KMS-11 (cell line): ENCODE data around the gene TNFRSF14.

Experiments used
- H2AFZ ChIP-seq: fragments of 200-600 bp; sonication (generic); 2 replicates; pipeline ENCODE4 v1.6.1; 2016; ENCODE audit warnings: antibody characterized with exemption, mixed run types, low read depth
- H3K27ac ChIP-seq: fragments of 200-600 bp; sonication (generic); 2 replicates; pipeline ENCODE4 v1.6.1; 2016; ENCODE audit warnings: mild to moderate bottlenecking, mixed run types
- H3K27me3 ChIP-seq: fragments of 200-600 bp; sonication (generic); 2 replicates; pipeline ENCODE4 v1.6.1; 2017; ENCODE audit warnings: mild to moderate bottlenecking, low read depth, mixed run types, moderate library complexity; ENCODE audit not compliant: insufficient read depth
- H3K36me3 ChIP-seq: fragments of 200-600 bp; sonication (generic); 2 replicates; pipeline ENCODE4 v1.6.1; 2017; ENCODE audit warnings: mild to moderate bottlenecking, mixed run types; ENCODE audit not compliant: insufficient read depth
- H3K4me1 ChIP-seq: fragments of 200-600 bp; sonication (generic); 2 replicates; pipeline ENCODE4 v1.6.1; 2016; ENCODE audit warnings: mild to moderate bottlenecking, low read depth, mixed run types; ENCODE audit not compliant: poor library complexity, severe bottlenecking
- H3K4me2 ChIP-seq: fragments of 200-600 bp; sonication (generic); 2 replicates; pipeline ENCODE4 v1.7.0; 2016; ENCODE audit warnings: mild to moderate bottlenecking, mixed run types
- H3K4me3 ChIP-seq: fragments of 200-600 bp; sonication (generic); IDR thresholded peaks from 2 replicates; pipeline ENCODE4 v1.6.1; 2017; ENCODE audit warnings: low read depth, low read length, mixed read lengths; ENCODE audit not compliant: insufficient read depth
- H3K79me2 ChIP-seq: fragments of 200-600 bp; sonication (generic); 2 replicates; pipeline ENCODE4 v1.6.1; 2016; ENCODE audit warnings: low read depth, mixed run types; ENCODE audit not compliant: insufficient read depth
- H3K9ac ChIP-seq: fragments of 200-600 bp; sonication (generic); 2 replicates; pipeline ENCODE4 v1.6.1; 2016; ENCODE audit warnings: mild to moderate bottlenecking, mixed run types
- H4K20me1 ChIP-seq: fragments of 200-600 bp; sonication (generic); 2 replicates; pipeline ENCODE4 v1.6.1; 2016; ENCODE audit warnings: mild to moderate bottlenecking, mixed run types; ENCODE audit not compliant: insufficient read depth
- TF ChIP-seq, protein P1 (sequence below): fragments of 200-600 bp; sonication (generic); conservative IDR thresholded peaks from 2 replicates; pipeline ENCODE4 v1.6.1; 2017; ENCODE audit warnings: low read depth, mild to moderate bottlenecking, antibody characterized with exemption, low read length, moderate library complexity, mixed read lengths

TNFRSF14 gene

DNA sequence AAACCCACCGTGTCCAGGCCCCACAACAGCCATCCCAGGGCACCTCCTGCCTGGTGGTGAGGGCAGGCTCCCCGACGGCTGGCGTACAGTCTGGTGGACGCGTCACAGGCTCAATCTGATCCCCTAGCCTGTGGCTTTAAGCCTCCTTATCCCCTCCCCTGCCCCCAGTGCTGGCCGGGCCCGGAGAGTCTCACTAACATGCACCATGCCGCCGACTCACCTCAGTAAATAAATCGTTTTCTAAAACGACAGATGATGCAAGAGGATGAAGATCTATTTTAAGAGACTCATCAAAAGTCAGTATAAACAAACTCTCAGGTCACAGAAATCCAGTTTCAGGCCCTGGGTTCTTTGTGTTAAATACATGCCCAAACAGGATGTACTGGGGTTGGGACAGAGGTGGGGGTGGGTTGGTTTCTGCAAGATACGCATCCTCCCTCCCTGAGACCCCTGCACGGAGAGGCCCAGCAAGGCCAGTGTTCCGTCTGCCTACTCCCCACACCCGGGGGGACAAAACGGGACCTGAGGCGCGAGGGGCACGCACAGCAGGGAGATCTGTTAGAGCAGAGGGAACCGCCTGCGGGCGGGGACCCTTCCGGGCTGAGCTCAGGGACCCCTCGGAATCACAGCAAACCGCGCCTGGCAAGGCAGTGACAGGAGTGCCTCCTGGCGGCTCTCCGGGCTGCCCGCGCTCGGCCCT is 32.8 kb upstream of the TNFRSF14 start:
- peaks cover 10% of the 10 kb centered on the region; the same call in 1 of the 2 replicates for H3K36me3 ChIP-seq
- H3K4me1 ChIP-seq = peaks cover 22% of the 10 kb centered on the region
- no peak overlapping the region for H3K4me2 ChIP-seq
- H3K79me2 ChIP-seq = peaks cover 39% of the 10 kb centered on the region
- no peak overlapping the region for H3K27ac ChIP-seq
- H3K9ac ChIP-seq = no peak overlapping the region
- peaks cover 13% of the 10 kb centered on the region; the same call in 1 of the 2 replicates for H3K27me3 ChIP-seq
- TF ChIP-seq, protein P1, sequence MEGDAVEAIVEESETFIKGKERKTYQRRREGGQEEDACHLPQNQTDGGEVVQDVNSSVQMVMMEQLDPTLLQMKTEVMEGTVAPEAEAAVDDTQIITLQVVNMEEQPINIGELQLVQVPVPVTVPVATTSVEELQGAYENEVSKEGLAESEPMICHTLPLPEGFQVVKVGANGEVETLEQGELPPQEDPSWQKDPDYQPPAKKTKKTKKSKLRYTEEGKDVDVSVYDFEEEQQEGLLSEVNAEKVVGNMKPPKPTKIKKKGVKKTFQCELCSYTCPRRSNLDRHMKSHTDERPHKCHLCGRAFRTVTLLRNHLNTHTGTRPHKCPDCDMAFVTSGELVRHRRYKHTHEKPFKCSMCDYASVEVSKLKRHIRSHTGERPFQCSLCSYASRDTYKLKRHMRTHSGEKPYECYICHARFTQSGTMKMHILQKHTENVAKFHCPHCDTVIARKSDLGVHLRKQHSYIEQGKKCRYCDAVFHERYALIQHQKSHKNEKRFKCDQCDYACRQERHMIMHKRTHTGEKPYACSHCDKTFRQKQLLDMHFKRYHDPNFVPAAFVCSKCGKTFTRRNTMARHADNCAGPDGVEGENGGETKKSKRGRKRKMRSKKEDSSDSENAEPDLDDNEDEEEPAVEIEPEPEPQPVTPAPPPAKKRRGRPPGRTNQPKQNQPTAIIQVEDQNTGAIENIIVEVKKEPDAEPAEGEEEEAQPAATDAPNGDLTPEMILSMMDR = no peak
- no peaks in the 10 kb centered on the region for H4K20me1 ChIP-seq
- H2AFZ ChIP-seq = no peak overlapping the region
- H3K4me3 ChIP-seq = no peak overlapping the region

DNA sequence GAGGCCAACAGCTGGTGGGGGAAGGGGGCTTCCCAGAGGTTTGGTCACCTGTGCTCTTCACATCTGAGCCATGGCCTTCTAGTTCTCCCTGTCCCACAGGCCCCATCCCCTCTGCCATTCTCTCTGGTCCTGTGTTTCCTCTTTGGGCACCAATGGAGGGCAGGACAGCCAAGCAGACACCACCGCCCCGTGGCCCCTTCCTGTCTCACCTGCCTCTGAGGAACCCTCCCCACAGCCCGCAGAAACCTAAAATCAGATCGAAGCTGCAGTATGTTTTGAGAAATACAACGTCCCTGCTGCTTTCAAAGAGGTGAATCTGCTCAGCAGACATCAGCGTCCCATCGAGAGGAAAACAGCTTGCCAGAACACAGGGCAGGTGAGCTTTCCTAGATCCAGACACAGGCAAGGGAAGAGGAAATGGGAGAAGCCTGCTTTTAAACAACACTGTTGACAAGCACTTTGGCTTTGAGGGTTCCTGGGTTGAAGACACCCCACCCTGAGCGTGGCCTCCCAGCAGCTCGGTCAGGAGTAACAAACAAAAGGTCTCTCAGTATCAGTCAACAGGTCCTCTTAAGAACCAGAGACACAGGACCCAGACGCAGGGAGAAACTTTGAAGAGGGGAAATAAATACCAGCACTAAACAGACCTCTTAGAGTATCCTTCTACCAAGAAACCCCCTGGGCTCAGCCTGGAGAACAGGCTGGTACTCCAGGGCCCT is 32.1 kb upstream of the TNFRSF14 start:
- peaks cover 39% of the 10 kb centered on the region for H3K79me2 ChIP-seq
- peaks cover 6% of the 10 kb centered on the region; the same call in 1 of the 2 replicates for H3K36me3 ChIP-seq
- H2AFZ ChIP-seq = no peak overlapping the region
- no peak overlapping the region for H3K4me3 ChIP-seq
- H3K9ac ChIP-seq = no peak overlapping the region
- peaks cover 20% of the 10 kb centered on the region for H3K27me3 ChIP-seq
- H3K4me1 ChIP-seq = peaks cover 22% of the 10 kb centered on the region
- TF ChIP-seq, protein P1 = no peak
- no peaks in the 10 kb centered on the region for H4K20me1 ChIP-seq
- H3K27ac ChIP-seq = no peak overlapping the region
- H3K4me2 ChIP-seq = peak overlapping the region; percentile 98; the same call in 1 of the 2 replicates

DNA sequence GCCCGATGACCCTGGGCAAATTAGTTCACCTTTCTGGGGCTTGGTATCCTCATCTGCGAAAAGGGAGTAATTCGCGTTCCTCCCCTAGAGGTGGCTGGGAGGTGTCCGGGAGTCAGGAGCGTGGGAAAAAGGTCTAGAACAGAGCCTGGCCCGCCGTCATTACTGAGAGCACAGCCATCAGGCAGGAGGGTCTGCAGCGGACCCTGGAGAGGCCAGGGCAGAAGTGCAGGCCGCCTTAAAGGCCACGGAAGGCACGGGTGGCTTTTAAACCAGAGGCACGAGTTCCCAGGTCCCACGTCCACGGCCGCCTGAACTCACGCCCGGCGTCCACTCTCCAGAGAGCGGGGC is 30.6 kb upstream of the TNFRSF14 start:
- TF ChIP-seq, protein P1 = no peak
- peaks cover 22% of the 10 kb centered on the region for H3K4me1 ChIP-seq
- H3K4me3 ChIP-seq = peak overlapping the region; percentile 85
- H3K9ac ChIP-seq = peak overlapping the region; percentile 67; the same call in 1 of the 2 replicates
- H3K36me3 ChIP-seq = peaks cover 4% of the 10 kb centered on the region; the same call in 1 of the 2 replicates
- peak overlapping the region; percentile 25; the same call in 1 of the 2 replicates for H2AFZ ChIP-seq
- H3K27me3 ChIP-seq = peaks cover 30% of the 10 kb centered on the region
- H3K4me2 ChIP-seq = peak overlapping the region; percentile 98
- no peak overlapping the region for H3K27ac ChIP-seq
- H4K20me1 ChIP-seq = no peaks in the 10 kb centered on the region
- H3K79me2 ChIP-seq = peaks cover 39% of the 10 kb centered on the region

DNA sequence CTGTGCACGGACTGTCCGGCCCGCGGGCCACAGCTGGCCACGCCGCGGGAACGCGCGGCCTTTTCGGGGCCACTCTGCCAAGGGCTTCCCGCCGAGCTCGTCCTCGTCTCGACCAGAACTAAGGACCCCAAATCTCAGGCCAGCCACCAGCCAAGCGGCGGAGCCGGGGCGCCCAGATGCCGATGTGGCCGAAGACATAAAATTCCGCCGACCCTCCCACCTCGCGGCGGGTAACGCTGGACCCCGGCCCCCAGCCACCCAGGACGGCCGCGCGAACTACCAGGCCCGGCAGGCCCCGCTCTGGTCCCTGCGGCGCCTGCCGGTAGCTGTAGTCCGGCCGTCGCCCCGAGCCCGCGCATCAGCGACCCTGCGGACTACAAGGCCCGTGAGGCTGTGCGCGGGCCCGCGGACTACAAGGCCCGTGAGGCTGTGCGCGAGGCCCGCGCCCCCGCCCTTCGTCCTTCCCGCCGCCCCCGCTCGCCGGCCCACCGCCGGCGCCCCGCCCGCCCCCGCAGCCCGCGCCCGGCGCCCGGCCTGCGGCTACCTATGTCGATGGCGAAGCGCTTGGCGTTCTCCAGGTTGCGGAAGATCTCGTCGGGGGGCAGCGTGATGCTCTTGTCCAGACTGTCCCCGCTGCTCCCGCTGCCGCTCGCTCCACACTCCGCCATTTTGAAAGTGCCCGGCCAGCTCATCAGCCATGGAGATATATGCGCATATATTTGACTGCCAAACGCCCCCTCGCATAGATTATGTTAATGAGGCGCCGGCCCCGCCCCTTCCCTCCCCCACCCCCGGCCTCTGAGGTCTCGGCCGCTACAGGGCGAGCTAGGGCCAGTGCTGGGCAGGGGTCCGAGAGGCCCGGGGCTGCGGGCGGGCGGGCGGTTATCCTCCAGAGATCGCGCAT is 30.0 kb upstream of the TNFRSF14 start, which contains the start of gene PANK4:
PANK4 (minus strand) TSS at position 677 of the 904 bp plus-strand sequence; CDS start at position 668, 9 bp downstream.
- H4K20me1 ChIP-seq = no peaks in the 10 kb centered on the region
- H3K9ac ChIP-seq = peak within 1 kb of the TSS; percentile 81
- peaks cover 39% of the 10 kb centered on the region for H3K79me2 ChIP-seq
- H2AFZ ChIP-seq = peak within 1 kb of the TSS; percentile 25; the same call in 1 of the 2 replicates
- peak within 1 kb of the TSS; percentile 85 for H3K4me3 ChIP-seq
- TF ChIP-seq, protein P1 = no peak
- peaks cover 22% of the 10 kb centered on the region for H3K4me1 ChIP-seq
- H3K36me3 ChIP-seq = no peaks in the 10 kb centered on the region; the same call in 1 of the 2 replicates
- peak within 1 kb of the TSS; percentile 58; the same call in 1 of the 2 replicates for H3K27ac ChIP-seq
- peaks cover 37% of the 10 kb centered on the region for H3K27me3 ChIP-seq
- peak within 1 kb of the TSS; percentile 98 for H3K4me2 ChIP-seq
